Measurements from ENCODE around the gene ZMIZ1. TPM values are rescaled to one million over a fixed set of nuclear protein-coding genes. Genes with fewer than 3 reads are reported as not detected.
A peak's percentile ranks its signal among the peaks of the same experiment; 100 is the strongest.

Gene ZMIZ1
- polyA plus RNA-seq, 1 experiment, result 13.0 TPM

DNA sequence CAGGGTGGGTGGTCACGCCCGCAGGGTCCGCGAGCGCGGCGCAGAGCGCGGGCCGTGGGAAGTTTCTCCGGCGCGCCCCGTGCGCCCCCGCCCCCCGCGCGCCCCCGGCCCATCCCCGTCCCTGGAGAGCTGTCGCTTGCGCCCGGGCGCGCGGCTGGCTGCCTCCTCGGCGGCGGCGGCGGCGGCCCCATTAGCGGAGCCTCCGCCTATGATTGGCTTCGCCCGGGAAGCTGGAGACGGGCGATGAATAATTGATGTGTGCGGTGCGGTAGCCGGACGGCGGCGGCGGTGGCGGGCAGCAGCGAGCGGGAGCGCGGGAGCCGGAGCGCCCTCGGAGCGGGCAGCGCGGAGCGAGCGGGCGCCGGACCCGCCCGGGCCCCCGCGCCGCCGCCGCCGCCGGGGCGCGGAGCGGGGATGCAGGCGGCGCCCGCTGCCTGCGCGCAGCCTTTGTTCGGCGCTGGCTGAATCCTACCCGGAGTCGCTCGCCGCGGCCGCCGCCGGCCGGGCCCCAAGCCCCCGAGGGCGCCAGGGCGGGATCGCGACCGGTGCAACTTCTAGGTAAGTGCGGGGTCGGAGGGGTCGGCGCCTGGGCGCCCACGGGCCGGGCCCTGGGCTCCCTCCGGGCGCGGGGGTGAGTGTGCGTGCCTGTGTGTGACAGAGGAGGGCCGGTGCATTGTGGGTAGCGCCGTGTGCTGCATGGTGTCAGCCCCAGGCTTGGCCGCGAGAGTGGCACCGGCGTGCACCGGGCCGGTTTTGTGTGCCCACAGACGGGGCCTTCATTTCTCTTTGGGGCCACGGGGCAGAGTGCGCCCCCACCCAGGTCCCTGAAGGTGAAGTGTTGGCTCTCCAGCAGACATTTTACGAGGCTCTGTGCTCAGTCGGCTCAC, 174.7 kb downstream of the ZMIZ1 start:
- H3K36me3 ChIP-seq (ENCODE audit: control insufficient read depth, insufficient read depth, low read length), result peaks cover 3% of the 10 kb centered on the region
- CTCF ChIA-PET, result no interaction called here
- POLR2A ChIA-PET, result interaction anchor here (0.6 to 0.7 kb wide), 2 partner anchors 14 to 696 kb away, joined by 4 to 11 read pairs; no protein-coding TSS in a partner anchor
- TF ChIP-seq, protein P1, sequence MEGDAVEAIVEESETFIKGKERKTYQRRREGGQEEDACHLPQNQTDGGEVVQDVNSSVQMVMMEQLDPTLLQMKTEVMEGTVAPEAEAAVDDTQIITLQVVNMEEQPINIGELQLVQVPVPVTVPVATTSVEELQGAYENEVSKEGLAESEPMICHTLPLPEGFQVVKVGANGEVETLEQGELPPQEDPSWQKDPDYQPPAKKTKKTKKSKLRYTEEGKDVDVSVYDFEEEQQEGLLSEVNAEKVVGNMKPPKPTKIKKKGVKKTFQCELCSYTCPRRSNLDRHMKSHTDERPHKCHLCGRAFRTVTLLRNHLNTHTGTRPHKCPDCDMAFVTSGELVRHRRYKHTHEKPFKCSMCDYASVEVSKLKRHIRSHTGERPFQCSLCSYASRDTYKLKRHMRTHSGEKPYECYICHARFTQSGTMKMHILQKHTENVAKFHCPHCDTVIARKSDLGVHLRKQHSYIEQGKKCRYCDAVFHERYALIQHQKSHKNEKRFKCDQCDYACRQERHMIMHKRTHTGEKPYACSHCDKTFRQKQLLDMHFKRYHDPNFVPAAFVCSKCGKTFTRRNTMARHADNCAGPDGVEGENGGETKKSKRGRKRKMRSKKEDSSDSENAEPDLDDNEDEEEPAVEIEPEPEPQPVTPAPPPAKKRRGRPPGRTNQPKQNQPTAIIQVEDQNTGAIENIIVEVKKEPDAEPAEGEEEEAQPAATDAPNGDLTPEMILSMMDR (IDR thresholded peaks at IDR 0.05; ENCODE audit: insufficient read depth, low read depth, low read length), result no peak
- H3K27me3 ChIP-seq (ENCODE audit: control insufficient read depth, insufficient read depth, low read length), result no peaks in the 10 kb centered on the region
- no peak for DNase-seq (ENCODE audit: low read depth)
- H3K4me3 ChIP-seq (ENCODE audit: low read depth, low read length), result peak overlapping the region; percentile 46

GRCh38 chr10:79244068-79244442, 175.3 kb downstream of the ZMIZ1 start:
- TF ChIP-seq, protein P1 (IDR thresholded peaks at IDR 0.05; ENCODE audit: insufficient read depth, low read depth, low read length), result no peak
- no peak overlapping the region for H3K4me3 ChIP-seq (ENCODE audit: low read depth, low read length)
- H3K36me3 ChIP-seq (ENCODE audit: control insufficient read depth, insufficient read depth, low read length), result peaks cover 3% of the 10 kb centered on the region
- DNase-seq (ENCODE audit: low read depth), result no peak
- H3K27me3 ChIP-seq (ENCODE audit: control insufficient read depth, insufficient read depth, low read length), result no peaks in the 10 kb centered on the region
- ChIA-PET CTCF (no interaction called here), POLR2A (no interaction called here)

- TF ChIP-seq, protein P1 (IDR thresholded peaks at IDR 0.05; ENCODE audit: insufficient read depth, low read depth, low read length), result no peak
- DNase-seq (ENCODE audit: low read depth), result no peak
- CTCF ChIA-PET, result no interaction called here
- POLR2A ChIA-PET, result no interaction called here
- Histone ChIP-seq H3K4me3 (ENCODE audit: low read depth, low read length) (no peak overlapping the region), H3K27me3 (ENCODE audit: control insufficient read depth, insufficient read depth, low read length) (no peaks in the 10 kb centered on the region), H3K36me3 (ENCODE audit: control insufficient read depth, insufficient read depth, low read length) (peaks cover 3% of the 10 kb centered on the region)
These were observed 176.2 kb downstream of the ZMIZ1 start for GRCh38 chr10:79244841-79245504.

DNA sequence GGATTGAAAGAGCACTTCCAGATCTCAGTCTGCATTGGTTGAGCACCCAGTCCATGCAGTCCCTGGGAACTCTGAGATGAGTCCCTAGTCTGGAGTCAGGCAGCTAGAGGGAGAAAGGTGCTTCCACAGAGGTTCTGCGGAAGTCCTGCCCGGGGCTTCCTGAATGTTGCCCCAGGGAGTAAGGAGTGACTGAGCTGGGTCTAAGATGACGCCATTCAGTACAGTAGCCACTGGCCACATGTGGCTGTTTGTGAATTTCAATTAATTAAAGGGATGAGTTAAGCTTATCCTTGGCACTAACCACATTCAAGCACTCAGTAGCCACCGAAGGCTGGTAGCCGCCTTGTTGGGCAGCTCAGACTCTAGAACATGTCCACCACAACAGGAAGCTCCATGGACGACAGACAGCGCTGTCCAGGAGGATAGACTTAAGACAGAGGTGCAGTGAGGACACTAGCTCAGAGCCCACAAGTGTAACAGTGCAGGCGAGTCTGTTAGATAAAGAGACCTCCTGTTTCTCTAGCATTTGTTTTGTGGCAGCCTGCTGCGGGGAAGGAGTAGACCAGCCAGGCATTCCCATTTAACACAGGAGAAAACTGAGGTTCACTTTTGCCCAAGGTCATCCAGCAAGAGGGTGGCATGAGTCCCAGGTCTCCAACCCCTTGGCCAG, 176.9 kb downstream of the ZMIZ1 start:
- H3K36me3 ChIP-seq (ENCODE audit: control insufficient read depth, insufficient read depth, low read length), result peaks cover 3% of the 10 kb centered on the region
- no peaks in the 10 kb centered on the region for H3K27me3 ChIP-seq (ENCODE audit: control insufficient read depth, insufficient read depth, low read length)
- ChIA-PET CTCF (interaction anchor here (1.3 kb wide), 1 partner anchor 12 kb away, joined by 3 read pairs; no protein-coding TSS in a partner anchor), POLR2A (no interaction called here)
- no peak overlapping the region for H3K4me3 ChIP-seq (ENCODE audit: low read depth, low read length)
- no peak for DNase-seq (ENCODE audit: low read depth)
- TF ChIP-seq, protein P1 (IDR thresholded peaks at IDR 0.05; ENCODE audit: insufficient read depth, low read depth, low read length), result no peak

DNA sequence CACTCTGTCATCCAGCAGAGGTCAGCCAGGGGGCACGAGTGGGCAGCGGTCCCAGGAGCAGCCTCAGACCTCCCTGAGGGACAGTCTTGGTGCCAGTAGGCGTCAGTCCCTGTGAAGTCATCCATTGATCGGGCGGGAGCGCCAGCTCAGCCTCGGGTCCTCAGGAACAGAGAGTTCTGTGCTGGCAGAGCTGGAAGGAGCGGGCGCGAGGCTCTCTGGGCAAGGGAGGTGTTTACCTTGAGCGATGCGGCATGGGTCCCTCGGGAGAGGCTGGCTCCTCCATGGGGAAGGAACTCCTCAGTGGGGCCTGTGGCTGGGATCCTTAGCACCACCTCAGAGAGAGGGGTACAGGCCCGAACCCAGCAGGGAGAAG, 177.4 kb downstream of the ZMIZ1 start:
- DNase-seq (ENCODE audit: low read depth), result no peak
- ChIA-PET CTCF (interaction anchor here (1.3 kb wide), 1 partner anchor 11 kb away, joined by 3 read pairs; no protein-coding TSS in a partner anchor), POLR2A (no interaction called here)
- H3K27me3 ChIP-seq (ENCODE audit: control insufficient read depth, insufficient read depth, low read length), result no peaks in the 10 kb centered on the region
- H3K4me3 ChIP-seq (ENCODE audit: low read depth, low read length), result no peak overlapping the region
- peaks cover 2% of the 10 kb centered on the region for H3K36me3 ChIP-seq (ENCODE audit: control insufficient read depth, insufficient read depth, low read length)
- TF ChIP-seq, protein P1 (IDR thresholded peaks at IDR 0.05; ENCODE audit: insufficient read depth, low read depth, low read length), result no peak
